ENCODE data around the gene NPHP1.
"Not testable (repeated sequence)": the region's sequence is repeated elsewhere in the genome, so short reads cannot be mapped to it uniquely, and the experiment has no call there.

NPHP1 gene

DNA sequence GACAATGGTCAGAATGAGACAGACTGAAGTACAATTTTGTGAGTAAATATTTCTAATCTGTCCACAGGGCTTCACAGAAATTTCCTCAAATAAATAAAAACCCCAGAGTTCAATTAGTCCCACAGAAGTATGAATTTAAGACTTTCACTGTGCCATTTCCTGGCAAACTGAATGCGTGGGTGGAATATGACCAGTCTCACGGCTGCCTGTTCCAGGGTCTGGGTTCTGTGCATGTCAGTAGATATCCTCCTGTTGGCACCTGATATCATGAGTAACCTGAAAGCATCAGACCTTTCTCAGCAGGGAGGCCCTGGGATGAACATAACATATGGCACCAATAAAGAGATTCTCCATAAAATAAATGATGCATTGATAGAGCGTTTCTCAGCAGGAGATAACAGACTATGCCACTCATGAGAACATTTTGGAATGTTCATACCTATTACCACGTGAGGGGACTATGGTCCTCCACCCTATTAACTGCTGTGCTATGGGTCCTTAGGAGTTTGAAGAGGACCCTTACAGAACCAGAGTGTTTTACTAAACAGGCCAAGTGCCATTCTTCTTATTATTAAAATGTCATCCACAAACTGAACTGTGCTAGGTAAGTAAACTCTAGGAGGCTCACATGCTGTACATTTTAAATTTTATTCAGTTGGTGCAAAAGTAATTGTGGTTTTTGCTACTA, 78.6 kb downstream of the NPHP1 start:
- no peak for DNase-seq

DNA sequence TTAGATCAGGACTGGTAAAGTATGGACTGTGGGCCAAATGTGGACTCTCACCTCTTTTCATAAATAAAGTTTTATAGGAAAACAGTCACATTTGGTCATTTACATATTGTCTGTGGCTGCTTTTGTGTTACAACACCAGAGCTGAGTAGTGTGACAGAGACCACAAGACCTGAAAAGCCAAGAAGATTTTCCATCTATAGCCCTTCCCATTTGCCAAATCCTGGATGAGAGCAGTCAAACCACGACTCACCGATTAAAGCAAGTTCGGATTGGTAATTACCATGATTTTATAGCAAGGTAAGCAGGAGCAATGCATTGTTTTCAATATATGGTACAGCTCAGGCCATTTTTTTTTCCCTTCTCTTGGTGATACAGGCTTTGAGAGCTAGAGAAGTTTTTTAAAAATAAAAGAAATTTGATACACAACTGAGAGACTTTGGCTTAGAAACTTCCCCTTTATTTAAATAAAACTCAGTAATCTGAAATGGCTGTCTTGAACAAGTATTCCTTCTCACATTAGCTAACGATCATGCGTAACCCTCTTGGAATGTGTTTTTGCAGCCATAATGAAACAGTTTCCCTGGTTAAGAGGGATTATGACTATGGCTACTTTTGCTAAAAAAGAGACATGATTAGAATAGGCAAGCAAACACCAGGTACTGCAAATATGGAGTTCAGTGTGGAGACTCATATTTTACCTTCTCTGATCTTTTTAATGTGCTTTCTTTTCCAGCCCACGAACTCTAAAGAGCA, 79.7 kb downstream of the NPHP1 start:
- no peak for DNase-seq

DNA sequence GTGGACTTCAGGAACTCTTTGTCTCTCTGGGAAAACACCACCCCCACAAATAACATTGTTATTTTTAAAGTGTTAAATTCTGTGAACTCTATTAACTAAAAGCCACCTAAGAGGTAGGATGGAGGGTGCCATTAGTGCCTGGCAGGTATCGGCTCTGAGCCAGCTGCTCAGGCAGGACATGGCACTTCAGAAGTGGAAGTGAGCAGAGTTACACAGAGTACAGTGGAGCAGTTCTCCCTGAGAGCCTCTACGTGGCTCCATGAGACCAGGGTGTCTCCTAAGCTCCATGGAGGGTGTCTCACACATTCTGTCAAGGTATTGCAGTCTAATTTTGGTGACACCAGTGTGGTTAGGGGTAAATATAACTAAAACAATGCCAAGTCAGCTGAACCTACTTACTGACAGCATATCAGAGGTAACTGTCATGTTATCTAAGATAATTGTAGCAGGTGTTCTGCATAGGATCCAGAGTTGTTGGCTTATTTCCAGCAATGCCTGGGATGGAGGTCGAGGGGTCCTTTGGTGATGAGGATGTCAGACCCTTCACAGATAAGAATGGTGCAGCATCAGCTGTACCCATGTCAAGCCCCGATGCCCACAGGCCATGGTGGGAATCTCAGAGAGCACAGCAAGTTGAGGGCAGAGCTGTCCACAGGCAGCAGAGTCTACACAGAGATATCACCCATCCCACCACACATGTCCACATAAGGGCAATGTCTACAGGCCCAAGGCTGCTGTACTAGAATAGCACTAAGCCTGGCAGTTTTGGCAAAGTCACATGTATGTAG, 80.6 kb downstream of the NPHP1 start:
- DNase-seq, result no peak

DNA sequence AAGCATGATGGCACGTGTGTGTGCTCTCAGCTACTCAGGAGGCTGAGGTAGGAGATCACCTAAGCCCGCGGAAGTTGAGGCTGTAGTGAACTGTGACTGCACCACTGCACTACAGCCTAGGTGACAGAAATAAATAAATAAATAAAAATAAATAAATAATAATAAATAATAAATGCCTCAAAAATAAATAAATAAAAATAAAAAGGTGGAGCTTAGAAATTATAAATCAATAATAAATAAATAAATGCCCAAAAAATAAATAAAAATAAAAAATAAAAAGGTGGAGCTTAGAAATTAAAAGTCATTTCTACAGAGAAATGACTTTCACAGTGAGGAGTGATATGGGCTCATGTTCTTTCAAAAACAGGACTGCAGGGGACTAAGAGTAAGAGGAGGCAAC, 83.2 kb downstream of the NPHP1 start:
- no peak for DNase-seq

DNA sequence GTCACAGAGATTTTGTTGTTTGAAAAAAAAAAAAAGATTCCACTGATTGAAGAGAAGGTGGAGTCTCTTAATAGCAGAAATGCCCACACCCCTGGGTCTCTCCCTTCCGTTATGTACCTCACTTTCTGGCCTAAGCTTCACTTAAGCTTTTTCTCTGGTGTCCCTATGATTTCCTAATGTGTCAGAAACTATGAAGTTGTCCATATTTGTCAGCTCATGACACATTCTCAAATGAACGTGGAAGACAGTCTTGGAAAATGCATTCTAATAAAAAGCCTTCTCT, 83.8 kb downstream of the NPHP1 start:
- DNase-seq, result no peak

DNA sequence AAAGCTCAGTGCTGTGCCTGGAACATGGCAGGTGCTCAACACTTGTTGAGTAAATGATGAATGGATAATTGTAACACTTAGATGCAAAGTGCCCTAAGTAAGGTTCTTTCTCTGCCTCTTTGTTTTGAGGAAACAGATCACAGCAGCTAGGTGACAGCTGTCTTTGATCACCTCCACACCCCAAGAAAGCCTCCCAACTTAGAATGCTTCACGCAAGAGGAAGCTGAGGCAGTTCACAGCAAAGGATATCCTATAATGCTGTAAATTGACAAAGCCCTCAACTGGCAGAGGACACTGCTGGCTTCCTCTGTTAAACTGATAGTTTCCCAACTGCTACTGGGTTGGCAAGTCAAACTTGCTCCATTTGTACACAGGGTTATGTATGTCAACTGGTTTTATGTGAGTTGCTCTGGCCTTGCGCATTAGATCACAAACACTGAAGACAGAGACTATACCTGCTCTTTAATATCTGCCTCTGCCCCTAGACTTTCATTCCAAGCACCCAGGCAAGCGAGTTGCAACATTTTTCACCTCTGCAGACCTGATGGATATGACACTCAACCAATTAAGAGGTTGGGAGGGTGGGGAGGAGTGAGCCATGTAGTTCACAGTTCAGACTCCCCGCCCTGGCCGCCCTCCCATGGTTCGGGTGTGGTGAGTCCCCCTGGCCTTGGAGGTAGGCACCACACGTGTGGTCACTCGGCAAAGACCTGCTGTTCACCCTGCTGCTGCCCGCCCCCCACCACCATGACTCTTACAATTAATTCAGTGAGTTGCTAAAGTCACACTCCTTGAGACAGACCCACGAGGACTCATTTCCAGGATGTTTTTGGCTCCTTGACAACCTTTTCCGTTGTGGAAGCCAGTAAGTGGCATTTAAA, 84.4 kb downstream of the NPHP1 start:
- DNase-seq, result no peak

DNA sequence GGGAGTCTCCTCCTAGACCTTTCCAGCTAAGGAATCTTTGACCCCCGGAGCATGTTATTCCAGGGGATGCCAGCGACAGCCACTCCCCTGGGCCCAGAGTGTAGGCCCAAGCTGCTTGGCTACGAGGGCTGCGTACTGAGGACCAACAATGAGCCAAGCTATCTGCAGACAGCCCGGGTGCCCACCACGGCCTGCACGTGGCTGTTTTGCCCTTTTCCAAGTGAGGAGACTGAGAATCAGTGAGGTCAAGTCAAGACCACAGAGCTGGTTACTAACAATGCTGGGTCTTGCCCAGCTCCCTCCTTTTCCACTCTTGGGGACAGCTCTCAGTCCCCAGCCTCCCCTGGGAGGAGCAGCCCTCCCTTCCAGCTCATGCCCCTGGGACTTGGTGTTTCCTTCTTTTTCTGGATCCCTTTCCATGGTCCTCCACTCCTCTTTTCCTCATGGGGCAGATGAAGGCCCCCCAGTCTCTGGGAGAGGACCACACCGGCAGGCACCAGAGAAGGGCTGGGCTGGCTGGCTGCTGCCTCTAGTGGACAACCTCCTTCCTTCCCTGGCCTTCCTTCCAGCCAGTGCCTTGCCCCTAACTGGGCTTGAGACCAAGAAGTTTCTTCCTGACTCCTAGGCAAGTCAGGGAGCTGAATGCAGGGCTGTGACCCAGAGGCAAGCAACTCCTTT, 88.6 kb downstream of the NPHP1 start:
- no peak for DNase-seq

DNA sequence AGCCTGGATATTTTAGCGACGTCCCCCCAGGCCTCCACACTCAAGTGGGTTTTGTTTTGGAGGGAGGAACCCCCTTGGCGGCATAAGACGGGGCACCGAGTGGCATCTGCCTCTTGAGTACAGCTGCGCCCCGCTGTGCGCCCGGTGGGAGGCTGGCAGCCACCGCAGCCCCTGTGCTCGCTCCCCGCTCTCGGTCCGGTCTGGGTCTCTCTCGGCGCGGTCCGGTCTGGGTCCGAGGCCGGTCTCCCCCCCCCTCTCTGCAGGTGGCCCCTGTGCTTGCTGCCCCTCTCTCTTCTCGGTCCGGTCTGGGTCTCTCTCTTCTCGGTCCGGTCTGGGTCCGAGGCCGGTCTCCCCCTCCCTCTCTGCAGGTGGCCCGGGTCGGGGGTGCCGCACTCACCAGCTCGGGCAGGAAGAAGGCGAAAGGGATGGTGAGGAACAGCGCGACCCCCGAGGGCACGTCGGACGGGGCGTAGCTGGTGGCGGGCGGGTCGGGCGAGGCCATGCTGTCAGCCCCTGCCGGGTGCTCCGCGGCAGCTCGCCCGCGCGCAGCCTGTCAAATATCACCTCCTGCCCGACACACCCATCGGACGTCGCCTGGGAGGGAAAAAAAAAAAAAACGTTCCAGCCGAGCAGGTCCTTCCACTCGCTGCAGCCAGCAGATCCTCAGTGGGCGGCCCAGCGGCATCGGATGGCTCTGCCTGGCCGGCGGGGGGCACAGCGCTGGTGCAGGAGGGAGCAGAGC, 89.4 kb downstream of the NPHP1 start, which contains the start of gene MALL:
TSS of gene MALL (minus strand) at position 532 of the 742 bp plus-strand sequence. CDS start at position 502, 30 bp downstream.
- DNase-seq, result no peak

DNA sequence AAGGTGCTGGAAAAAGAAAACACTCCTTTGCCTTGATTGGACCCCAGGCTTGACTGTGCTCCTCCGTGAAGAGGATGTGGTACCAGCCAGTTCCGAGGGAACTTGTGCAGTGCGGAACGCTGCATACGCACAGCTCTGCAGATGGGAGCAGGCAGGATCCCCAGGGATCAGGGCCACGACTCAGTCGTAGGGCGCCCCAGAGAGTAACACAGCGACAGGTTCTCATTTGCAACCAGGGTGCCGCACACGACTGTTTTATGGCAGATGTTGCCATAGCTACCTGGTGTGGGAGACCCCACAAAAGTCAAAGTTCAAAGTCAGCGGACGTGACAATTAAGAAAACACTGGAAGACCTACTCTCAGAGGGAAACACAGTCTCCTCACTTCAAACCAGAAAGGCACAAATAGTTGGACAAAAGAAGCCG, 90.0 kb downstream of the NPHP1 start:
- no peak for DNase-seq

DNA sequence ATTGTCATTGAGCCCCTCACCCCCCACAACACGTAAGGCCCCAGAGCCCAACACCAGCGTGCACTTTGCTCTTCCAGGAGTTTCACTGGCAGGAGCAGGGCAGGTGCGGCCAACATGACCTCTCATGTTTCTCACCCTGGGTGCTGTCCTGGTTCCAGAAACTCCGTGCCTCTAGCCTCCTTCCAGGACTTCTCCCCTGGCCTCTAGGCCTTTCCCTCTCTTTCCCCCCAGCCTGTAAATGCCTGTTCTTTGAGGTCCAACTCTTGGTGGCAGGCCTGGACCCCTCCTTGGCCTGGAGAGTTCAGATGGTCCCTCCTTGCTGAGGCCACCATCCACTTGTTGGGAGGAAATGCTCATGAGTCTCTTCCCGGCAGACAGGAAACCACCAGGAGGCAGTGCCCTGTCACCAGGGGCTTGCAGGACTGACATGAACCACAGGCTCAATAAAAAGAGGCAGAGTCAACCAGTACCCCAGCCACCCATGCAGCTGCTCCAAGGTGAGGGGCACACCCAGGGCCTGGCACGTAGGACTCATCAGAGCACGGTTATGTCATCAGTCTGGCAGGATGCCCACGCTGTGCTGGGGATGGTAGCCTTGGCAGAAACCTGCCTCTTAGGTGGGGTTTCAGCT, 90.7 kb downstream of the NPHP1 start:
- no peak for DNase-seq

DNA sequence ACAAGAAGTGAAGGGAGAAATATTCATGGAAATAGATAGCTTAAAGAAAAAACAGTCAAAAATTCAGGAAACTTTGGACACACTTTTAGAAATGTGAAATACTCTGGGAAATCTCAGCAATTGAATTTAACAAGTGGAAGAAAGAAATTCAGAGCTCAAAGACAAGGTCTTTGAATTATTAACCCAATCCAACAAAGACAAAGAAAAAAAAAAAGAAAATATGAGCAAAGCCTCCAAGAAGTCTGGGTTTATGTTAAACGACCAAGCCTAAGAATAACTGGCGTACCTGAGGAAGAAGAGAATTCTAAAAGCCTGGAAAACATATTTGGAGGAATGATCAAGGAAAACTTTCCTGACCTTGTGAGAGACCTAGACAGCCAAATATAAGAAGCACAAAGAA, 96.5 kb downstream of the NPHP1 start:
- not testable (repeated sequence) for DNase-seq

DNA sequence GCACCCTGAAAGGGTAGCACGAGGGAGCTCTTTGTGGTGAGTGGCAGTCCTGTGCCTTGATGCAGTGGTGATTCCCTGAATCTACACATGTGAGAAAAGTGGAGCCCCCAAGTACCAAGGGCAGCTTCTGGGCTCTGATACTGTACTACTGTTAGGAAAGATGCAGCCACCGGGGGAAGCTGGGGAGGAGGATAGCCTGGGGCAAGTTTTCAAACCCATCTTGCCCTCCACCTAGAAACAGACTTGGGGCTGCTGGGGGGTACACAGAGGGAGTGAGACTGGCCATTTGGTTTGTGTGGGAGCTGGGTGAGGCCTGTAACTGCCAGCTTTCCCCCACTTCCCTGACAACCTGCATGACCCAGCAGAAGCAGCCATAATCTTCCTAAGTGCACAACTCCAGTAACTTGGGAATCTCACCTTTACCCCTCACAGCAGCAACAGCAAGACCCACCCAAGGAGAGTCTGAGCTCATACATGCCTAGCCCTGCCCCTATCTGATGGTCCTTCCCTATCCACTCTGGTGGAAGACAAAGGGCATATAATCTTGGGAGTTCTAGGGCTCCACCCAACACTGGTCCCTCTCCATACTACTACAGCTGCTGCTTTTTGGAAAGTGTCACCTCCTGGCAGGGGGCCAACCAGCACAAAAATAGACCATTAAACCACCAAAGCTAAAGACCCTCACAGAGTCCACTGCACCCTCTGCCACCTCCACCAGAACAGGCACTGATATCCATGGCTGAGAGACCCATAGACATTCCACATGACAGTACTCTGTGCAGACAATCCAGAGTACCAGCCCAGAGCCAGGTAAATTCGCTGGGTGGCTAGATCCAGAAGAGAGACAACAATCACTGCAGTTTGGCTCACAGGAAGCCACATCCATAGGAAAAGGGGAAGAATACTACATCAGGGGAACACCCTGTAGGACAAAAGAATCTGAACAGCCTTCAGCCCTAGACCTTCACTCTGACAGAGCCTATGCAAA, 97.4 kb downstream of the NPHP1 start:
- DNase-seq, result no peak

DNA sequence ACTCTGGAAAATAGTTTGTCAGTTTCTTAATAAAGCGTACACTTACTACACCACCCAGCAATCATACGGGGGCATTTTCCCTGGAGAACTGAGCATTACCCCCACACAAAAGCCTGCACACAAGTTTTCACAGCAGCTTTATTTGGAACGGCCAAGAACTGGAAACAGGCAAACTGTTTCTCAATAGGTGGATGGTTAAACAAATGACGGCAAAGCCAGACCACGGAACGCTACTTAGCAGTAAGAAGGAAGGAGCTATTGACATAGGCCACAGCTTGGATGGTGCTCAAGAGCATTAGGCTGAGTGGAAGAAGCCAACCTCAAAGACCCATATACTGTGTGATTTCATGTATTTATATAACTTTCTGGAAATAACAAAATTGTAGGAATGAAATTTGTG, 98.2 kb downstream of the NPHP1 start:
- DNase-seq, result no peak

DNA sequence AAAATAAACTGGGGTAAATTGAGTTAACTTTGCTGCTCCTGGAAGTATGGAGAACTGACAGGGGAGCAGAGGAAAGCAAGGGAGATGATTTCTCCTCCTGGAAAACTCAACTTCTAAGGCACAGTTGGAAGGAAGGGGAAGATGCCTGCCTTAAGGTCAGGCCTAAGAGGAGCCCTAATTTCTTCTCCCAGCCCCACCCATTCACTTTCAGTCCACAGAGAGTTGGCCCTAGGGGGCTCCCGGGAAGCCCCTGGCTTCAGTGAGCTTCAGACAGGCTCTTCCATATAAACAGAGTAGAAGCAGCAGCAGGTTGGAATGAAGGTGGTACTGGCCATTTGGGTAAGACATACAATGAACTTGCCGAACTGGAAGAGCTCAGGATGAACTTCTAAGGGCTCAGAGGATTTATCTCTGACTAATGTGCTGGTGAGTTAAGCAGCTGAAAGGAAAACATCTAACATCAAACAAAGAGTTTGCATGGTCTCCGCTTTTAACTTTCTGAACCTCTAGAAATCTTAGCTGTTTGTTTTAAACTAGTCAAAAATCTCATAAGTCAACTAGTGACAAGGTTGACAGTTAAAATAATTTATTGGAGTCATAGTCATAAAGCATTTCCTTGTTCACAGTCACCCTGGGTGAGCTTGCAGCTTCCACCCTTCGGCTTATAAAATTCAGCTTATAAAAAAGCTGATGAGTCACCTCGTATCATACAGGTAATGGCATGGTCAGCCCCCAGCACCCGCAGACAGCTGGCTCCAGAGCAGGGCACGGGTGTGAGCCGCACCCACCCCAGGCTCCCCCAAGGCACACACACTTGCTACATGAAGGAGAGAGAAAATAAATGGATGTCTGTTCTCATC, 99.0 kb downstream of the NPHP1 start:
- no peak for DNase-seq

DNA sequence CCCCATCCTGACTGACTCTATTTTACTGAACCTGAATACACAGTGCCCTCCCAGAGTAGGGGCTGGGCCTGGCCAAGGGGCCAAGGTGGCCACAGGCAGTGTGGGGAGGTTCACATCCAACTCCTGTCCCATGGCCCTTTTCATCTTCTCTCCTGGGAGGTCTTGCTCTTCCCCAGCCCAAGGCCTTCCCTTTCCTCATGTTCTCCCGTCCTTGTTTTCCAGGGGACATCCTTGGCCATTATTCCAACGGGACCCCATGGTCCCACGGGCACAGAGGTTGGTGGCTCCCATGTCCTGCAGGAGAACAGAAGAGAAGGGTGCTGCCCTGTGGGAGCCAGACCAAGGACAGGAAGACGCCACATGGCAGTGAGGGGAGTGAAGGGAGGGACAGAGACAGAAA, 99.6 kb downstream of the NPHP1 start:
- no peak for DNase-seq

DNA sequence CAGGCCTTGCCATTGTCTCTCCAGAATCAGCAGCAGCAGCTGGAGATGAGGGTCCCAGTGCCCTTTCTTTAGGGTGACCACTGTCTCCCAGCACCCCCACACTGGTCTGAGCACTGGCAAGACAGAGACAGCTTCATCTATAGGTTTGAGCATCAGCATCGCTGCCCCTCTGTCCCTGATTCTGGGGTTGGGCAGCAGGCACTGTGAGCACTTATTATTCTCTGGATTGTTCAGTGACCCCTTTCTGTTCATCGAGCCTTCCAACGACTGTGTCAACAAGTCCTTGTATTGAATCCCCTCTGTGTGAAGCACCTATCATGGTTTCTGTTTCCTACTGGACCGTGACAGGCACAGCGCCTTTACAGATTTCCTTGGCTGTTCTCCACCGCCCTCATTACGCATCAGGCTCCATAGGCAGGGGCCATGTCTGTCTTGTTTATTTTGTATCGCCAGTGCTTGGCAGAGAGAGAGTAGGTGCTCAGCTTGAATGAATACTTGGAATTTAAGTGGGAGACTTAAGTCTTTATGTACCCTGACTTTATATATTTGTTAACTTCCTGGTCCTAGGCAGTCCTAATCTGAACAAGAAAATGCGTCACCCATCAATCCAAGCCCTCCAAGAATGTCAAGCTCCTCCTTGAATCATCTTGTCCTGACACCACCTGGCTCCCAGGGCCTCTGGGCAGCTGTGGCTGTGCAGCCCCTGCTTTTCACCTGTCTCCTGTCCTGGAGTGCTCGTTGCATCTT, 100.6 kb downstream of the NPHP1 start:
- DNase-seq, result no peak

DNA sequence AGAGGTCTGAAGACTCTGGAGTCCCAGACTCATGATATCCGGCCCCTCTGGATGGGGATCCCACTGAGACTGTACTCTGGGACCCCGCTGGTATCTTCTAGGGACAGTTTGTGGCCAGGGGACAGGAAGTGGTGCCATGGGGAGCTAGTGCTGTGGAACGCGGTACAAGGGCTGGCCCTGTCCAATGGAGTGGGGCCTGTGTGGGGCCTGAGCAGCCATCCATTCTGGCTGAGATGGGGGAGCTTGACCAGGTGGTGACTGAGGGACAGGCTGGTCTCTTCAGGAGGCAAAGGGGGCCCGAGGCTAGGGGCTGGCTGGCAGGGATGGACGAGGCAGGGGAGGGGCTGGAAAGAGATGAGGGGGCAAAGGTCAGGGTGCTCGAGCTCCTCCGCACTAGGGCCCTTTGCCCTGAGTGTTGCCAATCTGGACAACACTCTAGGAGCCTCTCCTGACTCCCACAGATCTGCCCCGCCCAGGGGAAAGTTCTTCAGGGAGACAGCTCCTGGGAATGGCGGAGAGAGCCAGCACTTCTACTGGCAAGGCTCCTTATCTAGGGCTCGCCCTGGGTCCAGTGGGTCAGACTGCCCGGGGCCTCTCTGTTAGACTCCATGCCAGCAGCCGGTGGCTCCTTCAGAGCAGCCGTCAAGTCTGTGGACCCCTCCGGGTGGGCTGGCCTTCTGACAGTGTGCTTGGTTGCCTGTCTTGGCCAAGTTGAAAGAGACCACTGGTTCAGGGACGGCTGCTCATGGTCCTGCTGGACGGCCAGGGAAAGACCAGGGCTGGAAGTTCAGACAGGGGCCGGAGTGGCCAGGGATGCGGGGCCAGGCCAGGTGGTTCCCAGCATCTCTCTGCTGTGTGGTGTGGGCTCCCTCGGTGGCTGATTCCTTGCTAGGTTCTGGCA, 101.5 kb downstream of the NPHP1 start:
- no peak for DNase-seq
